Astrocyte (in vitro differentiated cells and primary cell): ENCODE results near the gene IL17RD. TPM values are rescaled to one million over a fixed set of nuclear protein-coding genes. Genes with fewer than 3 reads are reported as not detected.
"Not testable (repeated sequence)": the region's sequence is repeated elsewhere in the genome, so short reads cannot be mapped to it uniquely, and the experiment has no call there.

Experiments
- DNase-seq: peaks from one replicate; pipeline ENCODE4 v3.0.0-alpha.2; 2010; ENCODE audit warnings: low read depth
- FAIRE-seq: peaks from 2 replicates; lab custom pipeline; 2011; peaks lifted over from hg19 to GRCh38; lab: Jason Lieb, UNC
- H2AFZ ChIP-seq: 2 replicates; pipeline ENCODE4 v1.6.0; 2012; ENCODE audit warnings: low read depth, low read length, inconsistent platforms
- H3K27ac ChIP-seq: 2 replicates; pipeline ENCODE4 v1.5.1; 2011; ENCODE audit warnings: low read depth, low read length, inconsistent platforms
- H3K27me3 ChIP-seq: 2 replicates; pipeline ENCODE4 v1.6.0; 2011; ENCODE audit warnings: low read length, inconsistent platforms; ENCODE audit not compliant: insufficient read depth
- H3K36me3 ChIP-seq: 2 replicates; pipeline ENCODE4 v1.5.1; 2011; ENCODE audit warnings: low read length, inconsistent platforms; ENCODE audit not compliant: insufficient read depth
- H3K4me1 ChIP-seq: 2 replicates; pipeline ENCODE4 v1.5.1; 2011; ENCODE audit warnings: low read length, inconsistent platforms; ENCODE audit not compliant: insufficient read depth
- H3K4me2 ChIP-seq: 2 replicates; pipeline ENCODE4 v1.6.0; 2012; ENCODE audit warnings: low read length, inconsistent platforms
- H3K4me3 ChIP-seq: 2 replicates; pipeline ENCODE4 v1.5.1; 2011; ENCODE audit warnings: low read depth, mild to moderate bottlenecking, low read length, inconsistent platforms; ENCODE audit not compliant: insufficient read depth
- H3K79me2 ChIP-seq: 2 replicates; pipeline ENCODE4 v1.6.0; 2012; ENCODE audit warnings: mild to moderate bottlenecking, low read length, inconsistent platforms; ENCODE audit not compliant: insufficient read depth
- H3K9ac ChIP-seq: 2 replicates; pipeline ENCODE4 v1.6.0; 2012; ENCODE audit warnings: mild to moderate bottlenecking, low read length, inconsistent platforms
- H3K9me3 ChIP-seq: 2 replicates; pipeline ENCODE4 v1.5.1; 2012; ENCODE audit warnings: low read depth, mild to moderate bottlenecking, low read length, inconsistent platforms; ENCODE audit not compliant: insufficient read depth
- H4K20me1 ChIP-seq: 2 replicates; pipeline ENCODE4 v1.6.0; 2012; ENCODE audit warnings: low read length, inconsistent platforms; ENCODE audit not compliant: insufficient read depth
- H3K27ac Mint-ChIP-seq: one replicate; pipeline ENCODE4 v1.8.0; 2021; ENCODE audit warnings: mild to moderate bottlenecking, mixed read lengths; ENCODE audit not compliant: unreplicated experiment
- H3K27me3 Mint-ChIP-seq: one replicate; pipeline ENCODE4 v1.8.0; 2021; ENCODE audit warnings: low read depth, mixed read lengths; ENCODE audit not compliant: unreplicated experiment
- H3K36me3 Mint-ChIP-seq: one replicate; pipeline ENCODE4 v1.8.0; 2021; ENCODE audit warnings: low read depth, mixed read lengths; ENCODE audit not compliant: unreplicated experiment
- H3K4me1 Mint-ChIP-seq: one replicate; pipeline ENCODE4 v1.8.0; 2021; ENCODE audit warnings: low read depth, mixed read lengths; ENCODE audit not compliant: unreplicated experiment
- H3K4me3 Mint-ChIP-seq: one replicate; pipeline ENCODE4 v1.8.0; 2021; ENCODE audit warnings: mild to moderate bottlenecking, moderate library complexity, mixed read lengths; ENCODE audit not compliant: unreplicated experiment
- H3K9me3 Mint-ChIP-seq: one replicate; pipeline ENCODE4 v1.8.0; 2021; ENCODE audit warnings: mild to moderate bottlenecking, mixed read lengths; ENCODE audit not compliant: unreplicated experiment
- CTCF ChIP-seq: IDR thresholded peaks from 2 replicates; pipeline ENCODE4 v1.5.1; 2011; ENCODE audit warnings: low read depth, mild to moderate bottlenecking, inconsistent platforms, low read length, moderate library complexity; ENCODE audit not compliant: insufficient read depth
- EZH2 ChIP-seq: IDR thresholded peaks from 2 replicates; pipeline ENCODE4 v1.6.1; 2012; ENCODE audit warnings: mild to moderate bottlenecking, low read length, inconsistent platforms; ENCODE audit not compliant: insufficient read depth
- total RNA-seq: library from RNA; stranded (reverse); gene quantifications from 2 replicates; pipeline ENCODE4 v1.2.1, GENCODE V29; 2021

Gene IL17RD
- total RNA-seq, 1 donor from 2014 or later = 13.0 TPM

- Histone ChIP-seq H4K20me1 (no peaks in the 10 kb centered on the region), H3K9me3 (no peaks in the 10 kb centered on the region), H3K4me3 (no peak overlapping the region), H3K4me1 (peaks cover 8% of the 10 kb centered on the region), H3K9ac (no peak overlapping the region), H2AFZ (no peak overlapping the region), H3K36me3 (no peaks in the 10 kb centered on the region), H3K27me3 (no peaks in the 10 kb centered on the region), H3K4me2 (no peak overlapping the region), H3K79me2 (no peaks in the 10 kb centered on the region), H3K27ac (no peak overlapping the region)
- Mint-ChIP-seq H3K27me3 (peaks cover 1% of the 10 kb centered on the region), H3K4me3 (no peak overlapping the region), H3K9me3 (no peaks in the 10 kb centered on the region), H3K4me1 (peaks cover 6% of the 10 kb centered on the region), H3K27ac (no peak overlapping the region), H3K36me3 (no peaks in the 10 kb centered on the region)
- TF ChIP-seq EZH2 (no peak), CTCF (no peak)
- FAIRE-seq = no peak
- no peak for DNase-seq
These were observed 77.6 kb downstream of the IL17RD start for GRCh38 chr3:57087361-57088092.

- no peak for TF ChIP-seq EZH2
- TF ChIP-seq CTCF = no peak
- FAIRE-seq (no peak), DNase-seq (no peak)
- no peak overlapping the region for H3K4me3 ChIP-seq
- H3K27ac ChIP-seq = no peak overlapping the region
- H2AFZ ChIP-seq = no peak overlapping the region
- H3K36me3 ChIP-seq = no peaks in the 10 kb centered on the region
- no peaks in the 10 kb centered on the region for H3K9me3 Mint-ChIP-seq
- no peak overlapping the region for H3K4me3 Mint-ChIP-seq
- peaks cover 4% of the 10 kb centered on the region for H3K27me3 Mint-ChIP-seq
- H3K27me3 ChIP-seq = no peaks in the 10 kb centered on the region
- no peak overlapping the region for H3K27ac Mint-ChIP-seq
- H3K4me1 ChIP-seq = peaks cover under 1% of the 10 kb centered on the region
- H3K9me3 ChIP-seq = no peaks in the 10 kb centered on the region
- H3K4me1 Mint-ChIP-seq = peaks cover 1% of the 10 kb centered on the region
- no peaks in the 10 kb centered on the region for H3K79me2 ChIP-seq
- no peaks in the 10 kb centered on the region for H4K20me1 ChIP-seq
- no peaks in the 10 kb centered on the region for H3K36me3 Mint-ChIP-seq
- H3K4me2 ChIP-seq = no peak overlapping the region
- H3K9ac ChIP-seq = no peak overlapping the region
These were observed 79.0 kb downstream of the IL17RD start for GRCh38 chr3:57086201-57086600.

- Histone ChIP-seq H3K9ac (no peak overlapping the region), H3K4me3 (no peak overlapping the region), H4K20me1 (no peaks in the 10 kb centered on the region), H3K4me1 (no peaks in the 10 kb centered on the region), H2AFZ (no peak overlapping the region), H3K4me2 (no peak overlapping the region), H3K9me3 (no peaks in the 10 kb centered on the region), H3K27me3 (no peaks in the 10 kb centered on the region), H3K36me3 (no peaks in the 10 kb centered on the region), H3K27ac (no peak overlapping the region), H3K79me2 (no peaks in the 10 kb centered on the region)
- H3K4me1 Mint-ChIP-seq = peaks cover 1% of the 10 kb centered on the region
- no peak overlapping the region for H3K4me3 Mint-ChIP-seq
- H3K27ac Mint-ChIP-seq = no peak overlapping the region
- FAIRE-seq = no peak
- H3K27me3 Mint-ChIP-seq = peaks cover 11% of the 10 kb centered on the region
- DNase-seq = no peak
- no peak for TF ChIP-seq CTCF
- TF ChIP-seq EZH2 = no peak
- no peaks in the 10 kb centered on the region for H3K36me3 Mint-ChIP-seq
- no peaks in the 10 kb centered on the region for H3K9me3 Mint-ChIP-seq
These were observed 79.9 kb downstream of the IL17RD start for GRCh38 chr3:57085211-57085610.

GRCh38 chr3:57083266-57083995 lies 81.7 kb downstream of the IL17RD start:
- not testable (repeated sequence) for FAIRE-seq, H3K4me3 Mint-ChIP-seq, H3K9me3 Mint-ChIP-seq, DNase-seq, H3K4me1 Mint-ChIP-seq, H3K4me1 ChIP-seq, H2AFZ ChIP-seq, H3K36me3 Mint-ChIP-seq, H3K36me3 ChIP-seq, H4K20me1 ChIP-seq, H3K9me3 ChIP-seq, H3K4me3 ChIP-seq, H3K27ac Mint-ChIP-seq, H3K9ac ChIP-seq, H3K79me2 ChIP-seq, H3K27ac ChIP-seq, H3K4me2 ChIP-seq, H3K27me3 ChIP-seq
- H3K27me3 Mint-ChIP-seq = peaks cover 13% of the 10 kb centered on the region
